ENCODE data around the gene CFI. TPM values are rescaled to one million over a fixed set of nuclear protein-coding genes. Genes with fewer than 3 reads are reported as not detected.

The CFI gene
- total RNA-seq, 2 experiments from 2014 or later, result not detected

DNA sequence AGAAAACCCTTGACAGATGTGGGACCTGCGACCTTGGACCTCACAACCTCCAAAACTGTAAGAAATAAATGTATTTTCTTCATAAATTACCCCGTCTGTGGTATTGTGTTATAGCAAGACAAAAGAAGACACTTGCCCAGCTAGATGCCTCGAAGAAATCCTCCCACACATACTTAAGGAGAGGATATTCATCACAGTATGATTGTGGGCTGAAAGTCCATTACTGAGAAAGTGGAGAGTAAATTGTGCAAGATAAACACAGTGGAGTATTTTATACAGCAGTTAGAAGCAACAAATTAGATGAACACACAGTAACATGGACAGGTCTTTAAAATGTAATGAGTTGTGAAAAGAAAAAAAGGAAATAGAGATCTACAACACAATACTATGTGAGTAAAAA, 46.1 kb downstream of the CFI start:
- no peaks in the 10 kb centered on the region for H4K20me1 ChIP-seq (ENCODE audit: insufficient read depth, low read length)
- H3K9me2 ChIP-seq (ENCODE audit: insufficient read depth, low read length), result no peaks in the 10 kb centered on the region
- H3K27ac ChIP-seq (ENCODE audit: low read depth, low read length, poor library complexity, severe bottlenecking), result no peak overlapping the region
- no peaks in the 10 kb centered on the region for H3K4me1 ChIP-seq (ENCODE audit: insufficient read depth, low read length, poor library complexity, severe bottlenecking)
- CTCF ChIA-PET (ENCODE audit: unreplicated experiment), result no interaction called here
- no peak overlapping the region for H3K4me3 ChIP-seq (ENCODE audit: low read depth, low read length, poor library complexity, severe bottlenecking)
- H3K79me2 ChIP-seq (ENCODE audit: insufficient read depth, low read depth, low read length), result no peaks in the 10 kb centered on the region
- H3K9me3 ChIP-seq (ENCODE audit: low read length), result no peaks in the 10 kb centered on the region
- H3K36me3 ChIP-seq (ENCODE audit: insufficient read depth, low read length), result no peaks in the 10 kb centered on the region
- TF ChIP-seq, protein P1, sequence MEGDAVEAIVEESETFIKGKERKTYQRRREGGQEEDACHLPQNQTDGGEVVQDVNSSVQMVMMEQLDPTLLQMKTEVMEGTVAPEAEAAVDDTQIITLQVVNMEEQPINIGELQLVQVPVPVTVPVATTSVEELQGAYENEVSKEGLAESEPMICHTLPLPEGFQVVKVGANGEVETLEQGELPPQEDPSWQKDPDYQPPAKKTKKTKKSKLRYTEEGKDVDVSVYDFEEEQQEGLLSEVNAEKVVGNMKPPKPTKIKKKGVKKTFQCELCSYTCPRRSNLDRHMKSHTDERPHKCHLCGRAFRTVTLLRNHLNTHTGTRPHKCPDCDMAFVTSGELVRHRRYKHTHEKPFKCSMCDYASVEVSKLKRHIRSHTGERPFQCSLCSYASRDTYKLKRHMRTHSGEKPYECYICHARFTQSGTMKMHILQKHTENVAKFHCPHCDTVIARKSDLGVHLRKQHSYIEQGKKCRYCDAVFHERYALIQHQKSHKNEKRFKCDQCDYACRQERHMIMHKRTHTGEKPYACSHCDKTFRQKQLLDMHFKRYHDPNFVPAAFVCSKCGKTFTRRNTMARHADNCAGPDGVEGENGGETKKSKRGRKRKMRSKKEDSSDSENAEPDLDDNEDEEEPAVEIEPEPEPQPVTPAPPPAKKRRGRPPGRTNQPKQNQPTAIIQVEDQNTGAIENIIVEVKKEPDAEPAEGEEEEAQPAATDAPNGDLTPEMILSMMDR (conservative IDR thresholded peaks at IDR 0.05; ENCODE audit: low read length), result no peak
- TF ChIP-seq EZH2phosphoT487 (IDR thresholded peaks at IDR 0.05; ENCODE audit: borderline replicate concordance, low read depth, low read length), result no peak
- H3K4me2 ChIP-seq (ENCODE audit: low read length), result no peak overlapping the region
- no peak for DNase-seq (ENCODE audit: low spot score)
- no peak overlapping the region for H2AFZ ChIP-seq (ENCODE audit: low read length)
- POLR2A ChIA-PET, result interaction anchor here (0.8 kb wide), 1 partner anchor 13 kb away, joined by 3 read pairs; no protein-coding TSS in a partner anchor
- no TSS peak for BruUV-seq (replicated peaks)
- intact Hi-C loops (cut with micrococcal nuclease; ENCODE audit: unreplicated experiment), result no loop called here

DNA sequence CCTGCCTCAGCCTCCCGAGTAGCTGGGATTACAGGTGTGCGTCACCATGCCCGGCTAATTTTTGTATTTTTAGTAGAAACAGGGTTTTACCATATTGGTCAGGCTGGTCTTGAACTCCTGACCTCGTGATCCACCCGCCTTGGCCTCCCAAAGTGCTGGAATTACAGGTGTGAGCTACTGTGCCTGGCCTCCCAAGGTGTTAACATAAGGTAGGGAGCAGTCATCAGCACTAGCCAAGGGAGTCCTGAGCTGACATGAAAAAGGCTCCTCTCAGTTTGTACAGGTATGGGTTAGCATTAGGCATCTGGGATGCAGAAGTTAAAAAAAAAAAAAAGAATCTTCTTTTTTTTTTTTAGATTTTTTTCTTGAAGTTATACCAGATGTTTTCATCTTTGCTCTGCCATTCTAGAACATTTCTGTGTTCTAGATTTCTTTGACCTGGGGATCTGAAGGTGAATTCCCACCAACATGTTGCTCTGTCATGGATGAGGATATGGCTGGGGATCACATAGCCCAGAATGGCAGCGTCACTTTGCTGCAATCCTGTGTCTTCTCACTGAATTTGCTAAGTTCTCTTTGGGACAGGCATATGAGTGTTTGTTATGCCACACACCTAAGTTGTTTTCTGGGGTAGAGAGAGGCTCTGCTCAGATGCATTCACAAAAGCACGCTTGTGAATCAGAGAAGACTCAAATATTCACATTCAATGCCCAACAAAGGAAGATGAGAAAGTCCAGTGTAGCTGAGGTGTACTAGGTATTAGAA, 47.5 kb downstream of the CFI start:
- BruUV-seq (replicated peaks), result no TSS peak
- no peaks in the 10 kb centered on the region for H3K79me2 ChIP-seq (ENCODE audit: insufficient read depth, low read depth, low read length)
- intact Hi-C loops (cut with micrococcal nuclease; ENCODE audit: unreplicated experiment), result no loop called here
- H3K9me3 ChIP-seq (ENCODE audit: low read length), result no peaks in the 10 kb centered on the region
- ChIA-PET CTCF (ENCODE audit: unreplicated experiment) (no interaction called here), POLR2A (interaction anchor here (0.8 kb wide), 1 partner anchor 14 kb away, joined by 3 read pairs; no protein-coding TSS in a partner anchor)
- H3K9me2 ChIP-seq (ENCODE audit: insufficient read depth, low read length), result no peaks in the 10 kb centered on the region
- H3K27ac ChIP-seq (ENCODE audit: low read depth, low read length, poor library complexity, severe bottlenecking), result no peak overlapping the region
- TF ChIP-seq, protein P1 (conservative IDR thresholded peaks at IDR 0.05; ENCODE audit: low read length), result no peak
- TF ChIP-seq EZH2phosphoT487 (IDR thresholded peaks at IDR 0.05; ENCODE audit: borderline replicate concordance, low read depth, low read length), result no peak
- H3K4me1 ChIP-seq (ENCODE audit: insufficient read depth, low read length, poor library complexity, severe bottlenecking), result no peaks in the 10 kb centered on the region
- no peak overlapping the region for H3K4me3 ChIP-seq (ENCODE audit: low read depth, low read length, poor library complexity, severe bottlenecking)
- no peak overlapping the region for H2AFZ ChIP-seq (ENCODE audit: low read length)
- H4K20me1 ChIP-seq (ENCODE audit: insufficient read depth, low read length), result no peaks in the 10 kb centered on the region
- no peak overlapping the region for H3K4me2 ChIP-seq (ENCODE audit: low read length)
- DNase-seq (ENCODE audit: low spot score), result no peak
- H3K36me3 ChIP-seq (ENCODE audit: insufficient read depth, low read length), result no peaks in the 10 kb centered on the region

DNA sequence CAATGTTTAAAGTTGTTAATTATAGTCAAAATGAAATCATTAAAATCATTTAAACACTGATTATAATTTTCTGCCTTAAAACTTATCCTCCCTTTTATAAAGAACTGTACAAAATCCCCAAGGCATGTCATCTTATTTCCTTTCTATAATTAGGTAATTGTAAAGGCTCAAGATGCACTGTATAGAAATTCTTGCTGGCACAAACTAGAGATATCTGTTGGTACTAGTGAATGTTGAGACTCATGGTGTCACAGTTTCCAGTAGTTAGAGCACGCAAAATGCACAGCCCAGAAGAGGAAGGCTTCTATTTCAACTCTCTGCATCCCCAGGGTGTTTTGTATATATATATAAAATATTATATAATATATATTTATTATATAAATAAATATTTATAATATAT, 49.3 kb downstream of the CFI start:
- H3K27ac ChIP-seq (ENCODE audit: low read depth, low read length, poor library complexity, severe bottlenecking), result no peak overlapping the region
- no peak overlapping the region for H3K4me3 ChIP-seq (ENCODE audit: low read depth, low read length, poor library complexity, severe bottlenecking)
- no peak overlapping the region for H2AFZ ChIP-seq (ENCODE audit: low read length)
- TF ChIP-seq, protein P1 (conservative IDR thresholded peaks at IDR 0.05; ENCODE audit: low read length), result no peak
- TF ChIP-seq EZH2phosphoT487 (IDR thresholded peaks at IDR 0.05; ENCODE audit: borderline replicate concordance, low read depth, low read length), result no peak
- ChIA-PET POLR2A (no interaction called here), CTCF (ENCODE audit: unreplicated experiment) (no interaction called here)
- H3K9me2 ChIP-seq (ENCODE audit: insufficient read depth, low read length), result no peaks in the 10 kb centered on the region
- H3K4me2 ChIP-seq (ENCODE audit: low read length), result no peak overlapping the region
- no peaks in the 10 kb centered on the region for H4K20me1 ChIP-seq (ENCODE audit: insufficient read depth, low read length)
- H3K79me2 ChIP-seq (ENCODE audit: insufficient read depth, low read depth, low read length), result no peaks in the 10 kb centered on the region
- no peaks in the 10 kb centered on the region for H3K4me1 ChIP-seq (ENCODE audit: insufficient read depth, low read length, poor library complexity, severe bottlenecking)
- peak; percentile 10 for DNase-seq (ENCODE audit: low spot score)
- no peaks in the 10 kb centered on the region for H3K36me3 ChIP-seq (ENCODE audit: insufficient read depth, low read length)
- intact Hi-C loops (cut with micrococcal nuclease; ENCODE audit: unreplicated experiment), result no loop called here
- no TSS peak for BruUV-seq (replicated peaks)
- no peaks in the 10 kb centered on the region for H3K9me3 ChIP-seq (ENCODE audit: low read length)
